DOHH2 (cell line): Measurements from ENCODE around the gene CYP26A1.

ENCODE experiments used
- H3F3A ChIP-seq: fragments of 200-600 bp; sonication (generic), shearing (Covaris generic); 2 replicates; pipeline ENCODE4 v1.6.0; 2016; ENCODE audit warnings: antibody characterized with exemption, mild to moderate bottlenecking; ENCODE audit not compliant: control insufficient read depth, insufficient read depth
- H3K27ac ChIP-seq: fragments of 200-600 bp; sonication (generic); 2 replicates; pipeline ENCODE4 v1.5.1; 2014; ENCODE audit warnings: low read depth, mild to moderate bottlenecking, low read length, moderate library complexity
- H3K27me3 ChIP-seq: fragments of 200-600 bp; sonication (generic); 2 replicates; pipeline ENCODE4 v1.6.1; 2014; ENCODE audit warnings: mild to moderate bottlenecking, low read length, mixed read lengths; ENCODE audit not compliant: control insufficient read depth
- H3K36me3 ChIP-seq: fragments of 200-600 bp; sonication (generic); 2 replicates; pipeline ENCODE4 v1.6.1; 2014; ENCODE audit warnings: mild to moderate bottlenecking, low read length, moderate library complexity, mixed read lengths; ENCODE audit not compliant: control insufficient read depth
- H3K4me1 ChIP-seq: fragments of 200-600 bp; sonication (generic); 2 replicates; pipeline ENCODE4 v1.6.1; 2014; ENCODE audit warnings: mild to moderate bottlenecking, low read length, mixed read lengths; ENCODE audit not compliant: control insufficient read depth
- H3K4me2 ChIP-seq: fragments of 200-600 bp; sonication (generic); 2 replicates; pipeline ENCODE4 v1.6.0; 2014; ENCODE audit warnings: mild to moderate bottlenecking, low read length, moderate library complexity
- H3K4me3 ChIP-seq: fragments of 200-600 bp; sonication (generic); 2 replicates; pipeline ENCODE4 v1.5.1; 2014; ENCODE audit warnings: mild to moderate bottlenecking, low read length, mixed read lengths
- H3K79me2 ChIP-seq: fragments of 200-600 bp; sonication (generic); 2 replicates; pipeline ENCODE4 v1.6.1; 2014; ENCODE audit warnings: mild to moderate bottlenecking, low read length, mixed read lengths; ENCODE audit not compliant: control insufficient read depth
- H3K9me2 ChIP-seq: fragments of 200-600 bp; sonication (generic); replicated peaks from 2 replicates; pipeline ENCODE4 v1.6.1; 2014; ENCODE audit warnings: mild to moderate bottlenecking, low read length, mixed read lengths; ENCODE audit not compliant: control insufficient read depth
- H3K9me3 ChIP-seq: fragments of 200-600 bp; sonication (generic); 2 replicates; pipeline ENCODE4 v1.6.1; 2014; ENCODE audit warnings: antibody characterized with exemption, low read length, mixed read lengths; ENCODE audit not compliant: control insufficient read depth, insufficient read depth
- H4K20me1 ChIP-seq: fragments of 200-600 bp; sonication (generic); 2 replicates; pipeline ENCODE4 v1.6.0; 2014; ENCODE audit warnings: low read depth, mild to moderate bottlenecking, antibody characterized with exemption, low read length, moderate library complexity; ENCODE audit not compliant: control insufficient read depth, insufficient read depth
- EZH2phosphoT487 ChIP-seq: fragments of 200-600 bp; sonication (generic); IDR thresholded peaks from 2 replicates; pipeline ENCODE4 v1.6.1; 2017; ENCODE audit warnings: borderline replicate concordance, mild to moderate bottlenecking, antibody characterized with exemption, low read length, moderate library complexity, mixed read lengths
- TF ChIP-seq, protein P1 (sequence below): fragments of 200-600 bp; sonication (generic); IDR thresholded peaks from one replicate; pipeline ENCODE4 v1.5.1; 2014; ENCODE audit warnings: antibody characterized with exemption, mild to moderate bottlenecking, low read depth, low read length; ENCODE audit not compliant: poor library complexity, severe bottlenecking

The CYP26A1 gene

DNA sequence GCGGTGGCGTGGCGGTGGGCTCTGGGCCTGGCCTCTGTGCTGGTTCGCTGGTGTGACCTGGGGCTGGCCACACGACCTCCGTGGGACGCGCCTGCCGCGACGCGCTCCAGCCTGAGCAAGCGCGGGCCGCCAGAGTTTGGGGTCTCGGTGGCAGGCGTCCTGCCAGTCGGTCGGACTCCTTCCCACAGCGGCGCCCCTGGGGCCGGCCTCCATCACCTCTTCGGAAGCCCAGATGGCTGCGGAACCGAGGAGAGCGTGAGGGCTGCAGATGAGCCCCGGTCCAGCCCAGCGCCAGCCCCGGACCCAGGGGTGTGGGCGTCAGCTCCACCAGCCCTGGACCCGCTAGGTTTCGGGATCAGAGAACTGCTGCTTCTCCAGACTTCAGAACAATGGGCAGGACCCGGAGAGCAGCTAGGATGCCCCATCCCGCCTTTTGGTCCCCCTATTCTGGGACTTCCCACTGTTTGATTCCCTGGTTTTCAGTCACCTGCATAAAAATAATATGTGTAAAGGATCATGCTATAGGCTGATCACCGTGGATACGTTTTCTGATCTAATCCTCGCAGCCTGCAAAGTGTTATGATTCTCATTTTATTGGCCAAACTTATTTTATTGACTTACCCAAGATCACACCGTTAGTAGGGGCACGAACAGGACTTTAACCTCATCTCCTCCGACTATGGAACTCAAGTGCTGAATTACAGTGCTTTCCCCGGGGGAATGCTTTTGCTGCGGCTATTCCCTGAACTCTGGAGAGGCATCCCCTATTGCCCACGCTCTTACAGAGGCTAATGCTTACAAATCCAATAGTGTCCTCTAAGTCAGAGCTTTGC lies 10.3 kb upstream of the CYP26A1 start:
- Histone ChIP-seq H4K20me1 (no peaks in the 10 kb centered on the region), H3K9me3 (no peaks in the 10 kb centered on the region), H3K4me2 (no peak overlapping the region), H3K79me2 (no peaks in the 10 kb centered on the region), H3K4me3 (no peak overlapping the region), H3K36me3 (no peaks in the 10 kb centered on the region), H3K27me3 (peaks cover 19% of the 10 kb centered on the region), H3K27ac (no peak overlapping the region), H3K4me1 (peaks cover 5% of the 10 kb centered on the region; the same call in 1 of the 2 replicates), H3F3A (no peaks in the 10 kb centered on the region), H3K9me2 (no peaks in the 10 kb centered on the region)
- TF ChIP-seq, protein P1, sequence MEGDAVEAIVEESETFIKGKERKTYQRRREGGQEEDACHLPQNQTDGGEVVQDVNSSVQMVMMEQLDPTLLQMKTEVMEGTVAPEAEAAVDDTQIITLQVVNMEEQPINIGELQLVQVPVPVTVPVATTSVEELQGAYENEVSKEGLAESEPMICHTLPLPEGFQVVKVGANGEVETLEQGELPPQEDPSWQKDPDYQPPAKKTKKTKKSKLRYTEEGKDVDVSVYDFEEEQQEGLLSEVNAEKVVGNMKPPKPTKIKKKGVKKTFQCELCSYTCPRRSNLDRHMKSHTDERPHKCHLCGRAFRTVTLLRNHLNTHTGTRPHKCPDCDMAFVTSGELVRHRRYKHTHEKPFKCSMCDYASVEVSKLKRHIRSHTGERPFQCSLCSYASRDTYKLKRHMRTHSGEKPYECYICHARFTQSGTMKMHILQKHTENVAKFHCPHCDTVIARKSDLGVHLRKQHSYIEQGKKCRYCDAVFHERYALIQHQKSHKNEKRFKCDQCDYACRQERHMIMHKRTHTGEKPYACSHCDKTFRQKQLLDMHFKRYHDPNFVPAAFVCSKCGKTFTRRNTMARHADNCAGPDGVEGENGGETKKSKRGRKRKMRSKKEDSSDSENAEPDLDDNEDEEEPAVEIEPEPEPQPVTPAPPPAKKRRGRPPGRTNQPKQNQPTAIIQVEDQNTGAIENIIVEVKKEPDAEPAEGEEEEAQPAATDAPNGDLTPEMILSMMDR, result no peak

DNA sequence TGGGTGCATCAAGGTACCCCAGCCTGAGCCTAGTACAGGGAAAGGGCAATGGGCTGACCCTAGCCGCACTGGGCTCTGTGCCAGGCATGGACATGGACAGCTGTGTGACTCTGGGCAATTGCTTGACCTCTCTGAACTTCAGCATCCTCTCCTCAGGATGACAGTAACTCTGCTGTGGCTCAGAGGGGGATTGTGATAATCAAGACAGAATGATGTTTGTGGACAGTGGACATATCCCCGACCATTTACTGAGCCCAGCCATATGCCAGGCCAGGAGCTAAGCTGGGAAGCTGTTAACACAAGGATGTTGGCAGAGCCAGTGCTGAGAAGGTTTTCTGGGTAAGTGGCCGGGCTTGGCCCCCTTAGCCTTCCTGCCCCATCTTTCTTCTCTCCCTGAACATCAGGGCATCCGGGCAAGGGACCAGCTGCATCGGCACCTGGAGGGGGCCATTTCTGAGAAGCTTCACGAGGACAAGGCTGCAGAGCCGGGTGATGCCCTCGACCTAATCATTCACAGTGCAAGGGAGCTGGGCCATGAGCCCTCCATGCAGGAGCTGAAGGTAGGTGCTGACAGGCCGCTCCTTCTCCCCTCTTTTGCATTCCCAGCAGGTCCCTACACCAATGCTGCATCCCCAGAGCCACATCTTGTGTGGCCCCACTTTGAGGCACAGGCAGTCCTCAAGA lies 9.6 kb upstream of the CYP26A1 start:
- H3K4me2 ChIP-seq, result no peak overlapping the region
- H3K36me3 ChIP-seq, result no peaks in the 10 kb centered on the region
- H3K9me3 ChIP-seq, result no peaks in the 10 kb centered on the region
- no peak overlapping the region for H3K27ac ChIP-seq
- H3K79me2 ChIP-seq, result no peaks in the 10 kb centered on the region
- H3F3A ChIP-seq, result no peaks in the 10 kb centered on the region
- no peaks in the 10 kb centered on the region for H4K20me1 ChIP-seq
- TF ChIP-seq EZH2phosphoT487, result no peak
- TF ChIP-seq, protein P1, result no peak
- H3K27me3 ChIP-seq, result peaks cover 27% of the 10 kb centered on the region
- H3K4me1 ChIP-seq, result peaks cover 5% of the 10 kb centered on the region; the same call in 1 of the 2 replicates
- H3K4me3 ChIP-seq, result no peak overlapping the region
- no peaks in the 10 kb centered on the region for H3K9me2 ChIP-seq

DNA sequence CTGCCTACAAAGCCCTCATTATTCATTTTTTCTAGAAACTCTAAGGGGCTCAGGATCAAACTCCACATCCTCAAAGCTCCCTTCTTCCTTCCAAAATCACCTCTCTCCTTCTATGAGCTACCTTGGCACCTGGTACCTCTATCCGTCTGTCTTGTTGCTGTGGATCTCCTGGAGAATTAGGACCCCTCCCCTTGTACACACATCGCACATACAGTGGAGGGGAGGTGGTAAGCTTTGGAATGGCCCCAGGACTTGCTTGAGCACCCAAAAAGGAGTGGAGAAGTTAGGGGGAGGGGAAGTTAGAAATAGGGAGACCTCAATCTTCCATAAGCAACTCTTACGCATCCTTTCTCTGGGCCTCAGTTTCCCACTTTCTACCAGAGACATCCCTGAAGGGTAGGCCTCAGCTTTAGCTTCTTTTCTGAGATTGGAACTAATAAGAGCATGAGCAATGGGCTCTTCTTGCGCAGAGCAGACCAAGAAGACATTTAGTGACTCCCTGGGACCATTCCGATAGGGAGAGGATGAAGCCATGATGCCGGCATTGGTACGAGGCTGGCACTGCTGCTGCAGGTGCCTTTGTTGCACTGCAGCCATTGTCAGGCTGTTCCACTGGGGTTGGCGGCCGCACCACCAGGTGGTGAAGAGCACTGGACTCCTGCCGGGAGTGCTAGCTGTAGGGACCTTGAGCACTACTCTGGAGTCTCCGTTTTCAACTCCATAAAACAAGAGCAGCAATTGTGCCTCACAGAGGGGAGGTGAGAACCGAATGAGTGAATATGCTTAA lies 8.6 kb upstream of the CYP26A1 start:
- no peak overlapping the region for H3K4me3 ChIP-seq
- no peak overlapping the region for H3K27ac ChIP-seq
- TF ChIP-seq EZH2phosphoT487, result no peak
- TF ChIP-seq, protein P1, result no peak
- H3K9me3 ChIP-seq, result no peaks in the 10 kb centered on the region
- no peaks in the 10 kb centered on the region for H3K36me3 ChIP-seq
- no peak overlapping the region for H3K4me2 ChIP-seq
- no peaks in the 10 kb centered on the region for H3F3A ChIP-seq
- no peaks in the 10 kb centered on the region for H4K20me1 ChIP-seq
- peaks cover 5% of the 10 kb centered on the region; the same call in 1 of the 2 replicates for H3K4me1 ChIP-seq
- peaks cover 33% of the 10 kb centered on the region for H3K27me3 ChIP-seq
- H3K9me2 ChIP-seq, result no peaks in the 10 kb centered on the region
- no peaks in the 10 kb centered on the region for H3K79me2 ChIP-seq
